Natural killer cell (primary cell): Measurements from ENCODE around the gene RALY. TPM values are rescaled to one million over a fixed set of nuclear protein-coding genes. Genes with fewer than 3 reads are reported as not detected.
"Not testable (repeated sequence)": the region's sequence is repeated elsewhere in the genome, so short reads cannot be mapped to it uniquely, and the experiment has no call there.

Experiments used
- ATAC-seq, 3 donors: fragments of 150-1000 bp in 2 of 3; fragments of 200-7000 bp in 1 of 3; cut with Tn5 transposase; 1 replicate in 1 of 3; 2 replicates in 2 of 3; pipeline ENCODE4 v1.10.0; 2021; ENCODE audit warnings: mild to moderate bottlenecking in 2 of 3, moderate library complexity in 2 of 3
- DNase-seq, 2 donors: peaks; one replicate each; pipeline versions ENCODE4 v3.0.0 to v3.0.0-alpha.2; 2013 to 2021; ENCODE audit warnings: mixed read lengths in 1 of 2
- H3K27ac ChIP-seq: one replicate; pipeline ENCODE4 v1.5.1; 2013; ENCODE audit warnings: mild to moderate bottlenecking, low read length
- H3K27me3 ChIP-seq: one replicate; pipeline ENCODE4 v1.6.1; 2013; ENCODE audit warnings: low read length; ENCODE audit not compliant: control insufficient read depth, insufficient read depth
- H3K36me3 ChIP-seq: one replicate; pipeline ENCODE4 v1.6.1; 2013; ENCODE audit warnings: low read length; ENCODE audit not compliant: control insufficient read depth, insufficient read depth
- H3K4me1 ChIP-seq: one replicate; pipeline ENCODE4 v1.6.1; 2013; ENCODE audit warnings: low read length; ENCODE audit not compliant: control insufficient read depth, insufficient read depth
- H3K4me3 ChIP-seq: one replicate; pipeline ENCODE4 v1.5.1; 2013; ENCODE audit warnings: low read length
- H3K9me3 ChIP-seq: one replicate; pipeline ENCODE4 v1.6.1; 2013; ENCODE audit warnings: low read length; ENCODE audit not compliant: control insufficient read depth, insufficient read depth
- H3K27ac Mint-ChIP-seq, 2 donors: one replicate each; pipeline ENCODE4 v1.8.0; 2022; ENCODE audit warnings: mild to moderate bottlenecking in 2 of 2, mixed read lengths in 2 of 2, moderate library complexity in 1 of 2
- H3K27me3 Mint-ChIP-seq, 2 donors: one replicate each; pipeline ENCODE4 v1.8.0; 2022; ENCODE audit warnings: low read depth in 2 of 2, mixed read lengths in 2 of 2
- H3K36me3 Mint-ChIP-seq: one replicate; pipeline ENCODE4 v1.8.0; 2022; ENCODE audit warnings: mixed read lengths
- H3K4me1 Mint-ChIP-seq, 2 donors: one replicate each; pipeline ENCODE4 v1.8.0; 2022; ENCODE audit warnings: mixed read lengths in 2 of 2
- H3K4me3 Mint-ChIP-seq: one replicate; pipeline ENCODE4 v1.8.0; 2022; ENCODE audit warnings: mild to moderate bottlenecking, moderate library complexity, mixed read lengths
- H3K9me3 Mint-ChIP-seq, 2 donors: one replicate each; pipeline ENCODE4 v1.8.0; 2022; ENCODE audit warnings: mixed read lengths in 2 of 2
- WGBS: methylation state at CpG from one replicate; pipeline ENCODE4 v1.1.7; 2013; ENCODE audit warnings: missing lambda C conversion rate; ENCODE audit not compliant: insufficient coverage; 5-methylcytosine and 5-hydroxymethylcytosine counted together
- intact Hi-C: fragments of 100-400 bp; cut with micrococcal nuclease; formaldehyde crosslinking; loops from one replicate; pipeline ENCODE4 v1.14.2; 2022
- total RNA-seq, 4 donors: library from RNA; stranded (reverse); fragments of 120-200 nt in 1 of 4; gene quantifications; one replicate each; pipeline versions ENCODE4 v1.2.3 to v1.2.4, GENCODE V29; 2013 to 2022
- TF ChIP-seq, protein P1 (sequence below): fragments of 200-600 bp; IDR thresholded peaks from one replicate; pipeline ENCODE4 v1.8.0; 2022; ENCODE audit warnings: antibody characterized with exemption

Gene RALY
- total RNA-seq, 3 donors from 2014 or later (not counting 1 experiment from before 2014, with no cell fraction given) = 194 to 204 (median 198) TPM

DNA sequence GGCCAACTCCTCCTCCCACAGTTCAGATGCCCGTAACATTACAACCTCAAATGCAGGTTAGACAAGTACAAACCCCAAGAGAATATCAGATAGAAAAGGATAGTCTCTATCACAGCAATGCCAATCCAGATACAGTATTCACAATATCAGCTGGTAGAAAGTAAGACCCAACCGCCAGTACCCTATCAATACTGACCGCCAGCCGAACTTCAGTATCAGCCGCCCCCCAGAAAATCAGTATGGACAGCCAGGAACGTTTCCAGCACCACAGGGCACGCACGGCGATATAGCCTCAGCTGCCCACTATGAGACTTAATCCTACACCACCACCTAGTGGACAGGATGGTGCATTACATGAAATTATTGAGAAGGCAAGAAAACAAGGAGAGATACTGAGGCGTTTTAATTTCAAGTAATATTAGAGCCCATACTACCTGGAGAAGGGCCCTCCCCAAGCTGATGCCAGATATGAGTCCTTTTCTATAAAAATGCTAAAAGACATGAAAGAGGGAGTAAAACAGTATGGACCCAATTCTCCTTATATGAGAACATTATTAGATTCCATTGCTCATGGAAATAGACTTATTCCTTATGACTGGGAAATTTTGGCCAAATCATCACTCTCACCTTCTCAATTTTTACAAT, 135.9 kb downstream of the RALY start:
- ATAC-seq = peak; percentile 90 to 99 (median 99)
- WGBS = 3% methylated on average over 10 of the region's 10 CpGs
- Histone ChIP-seq H3K36me3 (no peaks in the 10 kb centered on the region), H3K4me1 (peaks cover 4% of the 10 kb centered on the region), H3K9me3 (no peaks in the 10 kb centered on the region), H3K4me3 (no peak overlapping the region), H3K27ac (no peak overlapping the region), H3K27me3 (no peaks in the 10 kb centered on the region)
- TF ChIP-seq, protein P1, sequence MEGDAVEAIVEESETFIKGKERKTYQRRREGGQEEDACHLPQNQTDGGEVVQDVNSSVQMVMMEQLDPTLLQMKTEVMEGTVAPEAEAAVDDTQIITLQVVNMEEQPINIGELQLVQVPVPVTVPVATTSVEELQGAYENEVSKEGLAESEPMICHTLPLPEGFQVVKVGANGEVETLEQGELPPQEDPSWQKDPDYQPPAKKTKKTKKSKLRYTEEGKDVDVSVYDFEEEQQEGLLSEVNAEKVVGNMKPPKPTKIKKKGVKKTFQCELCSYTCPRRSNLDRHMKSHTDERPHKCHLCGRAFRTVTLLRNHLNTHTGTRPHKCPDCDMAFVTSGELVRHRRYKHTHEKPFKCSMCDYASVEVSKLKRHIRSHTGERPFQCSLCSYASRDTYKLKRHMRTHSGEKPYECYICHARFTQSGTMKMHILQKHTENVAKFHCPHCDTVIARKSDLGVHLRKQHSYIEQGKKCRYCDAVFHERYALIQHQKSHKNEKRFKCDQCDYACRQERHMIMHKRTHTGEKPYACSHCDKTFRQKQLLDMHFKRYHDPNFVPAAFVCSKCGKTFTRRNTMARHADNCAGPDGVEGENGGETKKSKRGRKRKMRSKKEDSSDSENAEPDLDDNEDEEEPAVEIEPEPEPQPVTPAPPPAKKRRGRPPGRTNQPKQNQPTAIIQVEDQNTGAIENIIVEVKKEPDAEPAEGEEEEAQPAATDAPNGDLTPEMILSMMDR = peak; percentile 86
- no peaks in the 10 kb centered on the region for H3K9me3 Mint-ChIP-seq
- no peak overlapping the region for H3K4me3 Mint-ChIP-seq
- H3K27me3 Mint-ChIP-seq = peaks cover 9 to 31% of the 10 kb centered on the region in 2 donors
- DNase-seq = peak; percentile 34 to 87
- H3K4me1 Mint-ChIP-seq = peaks cover 5 to 6% of the 10 kb centered on the region in 2 donors
- intact Hi-C loops = loop anchor here (1.0 to 2.0 kb wide), 4 partner anchors 196 to 337 kb away; no protein-coding TSS in a partner anchor
- H3K27ac Mint-ChIP-seq = no peak overlapping the region
- no peaks in the 10 kb centered on the region for H3K36me3 Mint-ChIP-seq

DNA sequence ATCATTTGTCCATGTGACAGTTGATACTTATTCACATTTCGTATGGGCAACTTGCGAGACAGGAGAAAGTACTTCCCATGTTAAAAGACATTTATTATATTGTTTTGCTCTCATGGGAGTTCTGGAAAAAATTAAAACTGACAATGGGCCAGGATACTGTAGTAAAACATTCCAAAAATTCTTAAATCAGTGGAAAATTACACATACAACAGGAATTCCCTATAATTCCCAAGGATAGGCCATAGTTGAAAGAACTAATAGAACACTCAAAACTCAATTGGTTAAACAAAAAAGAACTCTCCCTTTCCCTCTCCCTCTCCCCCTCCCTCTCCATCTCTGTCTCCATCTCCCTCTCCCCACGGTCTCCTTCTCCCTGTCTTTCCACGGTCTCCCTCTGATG, 137.8 kb downstream of the RALY start:
- TF ChIP-seq, protein P1 = no peak
- Mint-ChIP-seq H3K4me3 (no peak overlapping the region), H3K4me1 (peaks cover 5 to 6% of the 10 kb centered on the region in 2 donors), H3K9me3 (no peaks in the 10 kb centered on the region), H3K27me3 (peaks cover 6 to 21% of the 10 kb centered on the region in 2 donors), H3K27ac (no peak overlapping the region), H3K36me3 (no peaks in the 10 kb centered on the region)
- H3K9me3 ChIP-seq = no peaks in the 10 kb centered on the region
- H3K27ac ChIP-seq = no peak overlapping the region
- ATAC-seq (no peak), DNase-seq (no peak)
- H3K27me3 ChIP-seq = no peaks in the 10 kb centered on the region
- no peaks in the 10 kb centered on the region for H3K36me3 ChIP-seq
- H3K4me3 ChIP-seq = no peak overlapping the region
- 96% methylated on average over 4 of the region's 4 CpGs for WGBS
- intact Hi-C loops = no loop called here
- peaks cover 4% of the 10 kb centered on the region for H3K4me1 ChIP-seq

DNA sequence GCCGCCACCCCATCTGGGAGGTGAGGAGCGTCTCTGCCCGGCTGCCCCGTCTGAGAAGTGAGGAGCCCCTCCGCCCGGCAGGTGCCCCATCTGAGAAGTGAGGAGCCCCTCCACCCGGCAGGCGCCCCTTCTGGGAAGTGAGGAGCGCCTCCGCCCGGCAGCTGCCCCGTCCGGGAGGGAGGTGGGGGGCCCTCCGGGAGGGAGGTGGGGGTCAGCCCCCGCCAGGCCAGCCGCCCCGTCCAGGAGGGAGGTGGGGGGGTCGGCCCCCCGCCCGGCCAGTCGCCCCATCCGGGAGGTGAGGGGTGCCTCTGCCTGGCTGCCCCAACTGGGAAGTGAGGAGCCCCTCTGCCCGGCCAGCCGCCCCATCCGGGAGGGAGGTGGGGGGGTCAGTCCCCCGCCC, 138.8 kb downstream of the RALY start:
- WGBS = 94% methylated on average over 25 of the region's 26 CpGs
- ATAC-seq, H3K36me3 ChIP-seq, H3K4me3 ChIP-seq, H3K9me3 ChIP-seq, DNase-seq, H3K9me3 Mint-ChIP-seq, H3K27ac Mint-ChIP-seq, intact Hi-C loops, H3K4me1 ChIP-seq, H3K27me3 ChIP-seq, H3K36me3 Mint-ChIP-seq, H3K27ac ChIP-seq, H3K4me1 Mint-ChIP-seq, H3K4me3 Mint-ChIP-seq: not testable (repeated sequence)
- peaks cover 6 to 16% of the 10 kb centered on the region in 2 donors for H3K27me3 Mint-ChIP-seq

DNA sequence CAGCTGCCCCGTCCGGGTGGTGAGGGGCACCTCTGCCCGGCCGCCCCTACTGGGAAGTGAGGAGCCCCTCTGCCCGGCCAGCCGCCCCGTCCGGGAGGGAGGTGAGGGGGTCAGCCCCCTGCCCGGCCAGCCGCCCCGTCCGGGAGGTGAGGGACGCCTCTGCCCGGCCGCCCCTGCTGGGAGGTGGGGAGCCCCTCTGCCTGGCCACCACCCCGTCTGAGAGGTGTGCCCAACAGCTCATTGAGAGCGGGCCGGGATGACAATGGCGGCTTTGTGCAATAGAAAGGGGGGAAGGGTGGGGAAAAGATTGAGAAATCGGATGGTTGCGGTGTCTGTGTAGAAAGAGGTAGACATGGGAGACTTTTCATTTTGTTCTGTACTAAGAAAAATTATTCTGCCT, 139.2 kb downstream of the RALY start:
- H3K27ac ChIP-seq, H3K4me1 Mint-ChIP-seq, H3K4me3 ChIP-seq, H3K9me3 ChIP-seq, ATAC-seq, H3K9me3 Mint-ChIP-seq, H3K36me3 ChIP-seq, H3K36me3 Mint-ChIP-seq, H3K4me3 Mint-ChIP-seq, H3K27me3 ChIP-seq, DNase-seq, H3K27ac Mint-ChIP-seq, intact Hi-C loops, H3K4me1 ChIP-seq: not testable (repeated sequence)
- peaks cover 6 to 16% of the 10 kb centered on the region in 2 donors for H3K27me3 Mint-ChIP-seq
- WGBS = 93% methylated on average over 21 of the region's 21 CpGs

DNA sequence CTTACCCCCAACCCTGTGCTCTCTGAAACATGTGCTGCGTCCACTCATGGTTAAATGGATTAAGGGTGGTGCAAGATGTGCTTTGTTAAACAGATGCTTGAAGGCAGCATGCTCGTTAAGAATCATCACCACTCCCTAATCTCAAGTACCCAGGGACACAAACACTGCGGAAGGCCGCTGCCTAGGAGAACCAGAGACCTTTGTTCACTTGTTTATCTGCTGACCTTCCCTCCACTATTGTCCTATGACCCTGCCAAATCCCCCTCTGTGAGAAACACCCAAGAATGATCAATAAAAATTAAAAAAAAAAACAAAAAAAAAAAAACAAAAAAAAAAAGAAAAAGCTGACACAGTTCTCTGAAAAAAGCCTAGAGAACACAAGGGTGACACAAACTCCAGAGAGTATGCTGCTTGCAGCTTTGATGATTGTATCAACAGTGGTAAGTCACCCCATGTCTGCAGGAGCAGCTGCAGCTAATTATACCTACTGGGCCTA, 139.7 kb downstream of the RALY start:
- DNase-seq, H3K4me3 ChIP-seq, intact Hi-C loops, H3K4me1 ChIP-seq, H3K27ac ChIP-seq, H3K36me3 ChIP-seq, H3K4me3 Mint-ChIP-seq, ATAC-seq, H3K27ac Mint-ChIP-seq, H3K27me3 ChIP-seq, H3K9me3 Mint-ChIP-seq, H3K9me3 ChIP-seq, H3K4me1 Mint-ChIP-seq, H3K36me3 Mint-ChIP-seq: not testable (repeated sequence)
- H3K27me3 Mint-ChIP-seq = peaks cover 6 to 14% of the 10 kb centered on the region in 2 donors
- no CpG with 5 or more reads among the region's 4 CpGs for WGBS
